Measurements from ENCODE around the gene DPP4.

GRCh38 chr2:161965994-161966393, 108.0 kb downstream of the DPP4 start:
- TF ChIP-seq EP300 (IDR thresholded peaks at IDR 0.05): no peak
- no peak for TF ChIP-seq POLR2A (IDR thresholded peaks at IDR 0.05)
